Measurements from ENCODE around the gene ZNF410.

The ZNF410 gene

DNA sequence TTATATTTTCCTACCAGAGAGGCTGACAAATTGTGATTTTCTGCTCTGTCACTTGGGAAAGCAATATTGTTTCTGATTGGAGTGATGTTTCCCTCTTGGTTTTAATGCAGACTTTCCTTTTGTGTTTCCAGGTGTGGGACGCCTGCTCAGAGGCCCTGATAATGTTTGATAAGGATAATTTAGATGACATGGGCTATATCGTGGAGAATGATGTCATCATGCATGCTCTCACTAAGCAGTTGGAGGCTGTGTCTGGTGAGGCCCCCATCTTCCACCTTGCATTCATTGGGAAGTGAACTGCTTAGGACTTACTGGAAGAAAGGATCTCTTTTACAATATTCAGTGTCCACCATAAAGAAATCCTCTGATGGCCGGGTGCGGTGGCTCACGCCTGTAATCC is 69.0 kb downstream of the ZNF410 start:
- no peak for DNase-seq (ENCODE audit: low spot score)

DNA sequence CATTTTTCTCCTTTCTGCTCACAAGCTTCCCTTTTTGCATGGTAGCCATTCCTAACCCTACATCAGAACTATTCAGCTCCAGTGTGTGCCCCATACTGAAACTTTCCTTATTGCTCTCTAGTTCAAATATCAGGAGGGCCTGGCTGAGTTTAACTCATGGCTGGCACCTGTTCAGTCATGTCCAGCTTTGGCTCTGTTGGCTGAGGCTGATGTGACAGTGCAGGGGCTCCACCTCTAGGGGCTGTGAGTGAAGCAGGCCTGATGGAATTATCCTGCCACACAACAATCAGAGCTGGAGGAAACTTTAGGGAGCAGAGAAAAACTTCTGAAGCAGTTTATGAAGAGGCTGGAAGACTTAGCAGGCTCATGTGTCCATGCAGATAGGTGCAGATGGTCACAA is 71.9 kb downstream of the ZNF410 start:
- DNase-seq (ENCODE audit: low spot score): no peak

DNA sequence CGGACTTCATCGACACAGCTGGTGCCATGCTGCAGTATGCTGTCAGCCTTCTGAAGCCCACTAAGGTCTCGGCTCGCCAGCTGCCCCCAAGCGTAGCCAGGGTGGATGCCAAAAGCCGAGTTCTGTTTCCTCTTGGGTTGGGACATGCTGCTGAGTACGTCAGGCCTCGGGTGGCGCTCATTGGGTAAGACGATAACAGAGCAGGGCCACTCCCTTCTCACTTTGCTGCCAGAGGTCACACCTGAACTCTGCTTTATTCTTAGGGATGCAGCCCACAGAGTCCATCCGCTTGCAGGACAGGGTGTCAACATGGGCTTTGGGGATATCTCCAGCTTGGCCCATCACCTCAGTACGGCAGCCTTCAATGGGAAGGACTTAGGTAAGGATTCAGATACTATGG is 74.5 kb downstream of the ZNF410 start:
- no peak for DNase-seq (ENCODE audit: low spot score)

DNA sequence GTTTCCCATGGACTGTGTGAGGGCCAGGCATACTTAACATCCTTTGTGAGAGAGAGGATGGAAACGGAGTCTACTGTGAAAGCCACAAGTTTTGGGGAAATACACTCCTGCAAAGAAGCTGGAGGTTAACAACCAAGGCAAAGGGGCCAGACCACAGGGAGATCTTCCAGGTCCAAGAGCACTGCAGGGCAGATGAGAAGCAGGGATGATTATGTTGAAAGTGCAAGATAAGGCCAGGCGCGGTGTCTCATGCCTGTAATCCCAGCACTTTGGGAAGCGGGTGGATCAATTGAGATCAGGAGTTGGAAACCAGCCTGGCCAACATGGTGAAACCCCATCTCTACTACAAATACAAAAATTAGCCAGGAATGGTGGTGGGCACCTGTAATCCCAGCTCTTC is 78.6 kb downstream of the ZNF410 start:
- DNase-seq (ENCODE audit: low spot score): no peak

DNA sequence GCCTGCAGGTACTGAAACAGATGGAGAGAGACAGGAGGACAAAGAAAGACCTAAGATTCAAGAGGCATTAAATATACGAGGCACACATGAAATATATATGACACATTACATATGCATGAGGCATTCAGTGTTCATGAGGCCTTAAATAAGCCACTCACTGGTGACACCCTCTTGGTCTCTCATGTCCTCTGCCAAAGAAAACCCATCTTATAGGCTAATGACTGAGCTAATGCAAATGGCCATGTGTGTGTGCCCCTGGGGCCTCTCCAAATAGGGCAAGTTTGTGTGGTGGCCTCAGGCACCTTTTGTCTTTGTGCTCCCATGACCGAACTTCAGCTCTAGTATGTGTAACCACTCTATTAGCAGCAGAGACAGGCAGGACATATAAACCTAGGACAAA is 82.2 kb downstream of the ZNF410 start:
- DNase-seq (ENCODE audit: low spot score): no peak

DNA sequence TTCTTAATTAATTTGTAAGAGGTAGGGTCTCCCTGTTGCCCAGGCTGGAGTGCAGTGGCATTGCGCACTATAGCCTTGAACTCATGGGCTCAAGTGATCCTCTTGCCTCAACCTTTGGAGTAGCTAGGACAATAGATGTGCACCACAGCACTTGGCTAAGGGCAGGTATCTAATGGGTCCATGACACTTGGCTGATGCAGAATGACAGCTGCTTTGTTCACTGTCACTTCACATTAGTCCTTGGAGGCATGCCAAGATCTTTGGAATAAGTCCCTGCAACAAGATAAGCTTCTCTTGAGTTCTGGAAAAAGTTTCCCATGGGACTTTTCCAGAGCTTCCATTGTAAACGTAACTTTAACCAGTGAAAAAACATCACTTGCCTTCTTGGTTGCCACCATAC is 86.8 kb downstream of the ZNF410 start:
- no peak for DNase-seq (ENCODE audit: low spot score)

DNA sequence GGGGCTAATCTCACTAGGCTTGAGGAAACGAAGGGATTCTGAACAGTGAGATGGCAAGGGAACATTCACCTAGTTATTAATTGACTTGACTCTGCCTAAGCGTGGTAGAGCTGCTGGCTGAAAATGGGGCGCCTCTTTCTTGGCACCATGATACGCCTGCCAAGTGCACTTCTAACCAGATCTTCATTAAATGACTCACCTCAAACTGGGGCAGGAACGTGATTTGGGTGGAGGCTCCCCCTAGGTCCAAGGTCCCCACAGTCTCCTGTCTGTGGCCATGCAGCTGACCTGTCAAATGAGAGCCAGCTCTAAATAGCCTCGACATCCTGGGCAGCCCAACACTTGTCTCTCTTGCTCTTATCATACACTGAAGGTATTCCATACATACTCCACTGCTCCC is 89.5 kb downstream of the ZNF410 start:
- no peak for DNase-seq (ENCODE audit: low spot score)

DNA sequence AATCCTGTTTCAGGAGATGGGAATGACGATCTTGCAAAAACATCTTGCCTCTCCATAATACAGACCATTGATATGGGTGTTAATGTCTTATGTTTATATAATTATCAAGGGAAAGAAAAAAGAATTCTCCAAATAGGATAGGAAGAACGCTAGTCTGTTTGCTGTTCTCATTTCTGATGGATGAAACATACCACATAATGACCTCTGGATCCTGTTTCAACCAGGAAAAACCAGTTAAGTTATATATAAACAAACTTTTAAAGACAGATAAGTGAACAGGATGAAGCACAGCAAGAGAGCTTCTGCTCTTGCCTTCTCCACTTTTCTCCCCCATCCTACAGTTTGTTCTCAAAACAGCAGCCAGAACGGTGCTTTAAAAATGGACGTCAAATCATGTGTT is 91.2 kb downstream of the ZNF410 start:
- no peak for DNase-seq (ENCODE audit: low spot score)
